ENCODE results near the gene TDP1.

DNA sequence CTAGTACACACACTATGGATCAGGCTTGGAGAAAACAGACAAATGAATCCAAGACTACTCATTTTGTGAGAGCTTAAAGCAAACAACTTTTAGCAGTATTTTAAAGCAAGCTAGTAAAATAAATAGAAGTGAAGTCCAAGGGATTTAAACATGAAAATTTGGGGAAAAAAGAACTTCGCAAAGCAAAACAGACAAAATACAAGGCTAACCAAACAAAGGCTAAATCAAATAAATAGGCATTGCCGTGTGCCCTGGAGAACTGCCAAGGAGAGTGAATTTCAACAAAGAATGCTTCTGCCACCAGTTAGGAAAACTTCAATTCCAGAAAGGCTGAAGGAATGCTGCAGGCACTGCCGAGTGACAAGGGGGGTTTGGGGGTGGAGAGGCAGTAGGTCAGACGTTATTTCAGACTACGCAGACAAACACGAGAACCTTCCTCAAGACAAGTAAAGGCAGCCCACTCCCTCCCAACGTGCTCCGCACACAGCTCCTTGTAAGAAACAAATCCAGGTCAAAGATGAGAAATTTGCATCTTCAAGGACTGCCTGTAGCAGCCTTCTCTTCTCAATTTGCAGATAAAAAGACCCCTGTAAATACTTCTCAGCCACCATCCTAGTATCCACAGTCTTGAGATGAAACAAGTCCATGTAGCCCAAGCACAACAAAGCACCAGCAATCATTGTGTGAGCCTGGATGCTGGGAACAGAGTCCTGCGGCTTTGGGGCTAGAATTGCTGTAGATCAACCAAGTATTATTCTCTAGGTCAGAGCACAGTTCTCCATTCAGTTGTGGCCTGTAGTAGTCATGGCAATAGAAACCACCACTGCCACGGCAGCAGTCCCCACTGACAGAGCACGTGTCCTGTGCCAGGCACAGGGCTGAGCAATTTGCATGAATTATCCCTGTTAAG is 44.5 kb upstream of the TDP1 start:
- TF ChIP-seq TAF1 (IDR thresholded peaks at IDR 0.05; ENCODE audit: borderline replicate concordance, insufficient read depth, low read length) (no peak), POLR2AphosphoS5 (IDR thresholded peaks at IDR 0.05; ENCODE audit: low read depth, low read length) (no peak)

Data from PFSK-1 (cell line).